Occipital lobe (tissue), 2 donors: ENCODE measurements around the gene DBET. TPM values are rescaled to one million over a fixed set of nuclear protein-coding genes. Genes with fewer than 3 reads are reported as not detected.
"Not testable (repeated sequence)": the region's sequence is repeated elsewhere in the genome, so short reads cannot be mapped to it uniquely, and the experiment has no call there.

ENCODE experiments used
- DNase-seq: peaks from one replicate; lab custom pipeline; 2025; lab: John Stamatoyannopoulos, UW
- total RNA-seq: library from RNA; depleted of rRNA; stranded (reverse); fragments of >200 nt; gene quantifications from one replicate; pipeline ENCODE4 v1.2.3, GENCODE V29; 2014

The DBET gene
- total RNA-seq = not detected

GRCh38 chr4:190064342-190064741 lies at the start of gene DBET:
DBET (plus strand) TSS chr4:190064502.
- not testable (repeated sequence) for DNase-seq

GRCh38 chr4:190014771-190015537 lies 49.3 kb upstream of the DBET start:
- no peak for DNase-seq

- no peak for DNase-seq
These were observed 48.5 kb upstream of the DBET start for GRCh38 chr4:190015538-190016368.

GRCh38 chr4:190016369-190017289 lies 47.7 kb upstream of the DBET start:
- no peak for DNase-seq

GRCh38 chr4:190017357-190018200 lies 46.7 kb upstream of the DBET start:
- no peak for DNase-seq

- no peak for DNase-seq
These were observed 45.9 kb upstream of the DBET start for GRCh38 chr4:190018201-190018920.

GRCh38 chr4:190019023-190019858 lies 45.1 kb upstream of the DBET start:
- DNase-seq = no peak

GRCh38 chr4:190019859-190020463 lies 44.3 kb upstream of the DBET start:
- not testable (repeated sequence) for DNase-seq

GRCh38 chr4:190020790-190021717 lies 43.2 kb upstream of the DBET start:
- no peak for DNase-seq

- DNase-seq = not testable (repeated sequence)
These were observed 42.3 kb upstream of the DBET start for GRCh38 chr4:190021973-190022372.

GRCh38 chr4:190022614-190023281 lies 41.6 kb upstream of the DBET start:
- DNase-seq = not testable (repeated sequence)

- DNase-seq = not testable (repeated sequence)
These were observed 37.1 kb upstream of the DBET start, which contains the start of gene FRG2 for GRCh38 chr4:190027156-190027555. FRG2 (minus strand) TSS chr4:190027256; CDS start chr4:190027204, 52 bp downstream.

GRCh38 chr4:190031264-190031663 lies 33.0 kb upstream of the DBET start:
- DNase-seq = not testable (repeated sequence)

- DNase-seq = not testable (repeated sequence)
These were observed 26.5 kb upstream of the DBET start for GRCh38 chr4:190037704-190038388.

- DNase-seq = not testable (repeated sequence)
These were observed 23.4 kb upstream of the DBET start for GRCh38 chr4:190040873-190041272.

- DNase-seq = not testable (repeated sequence)
These were observed 16.7 kb upstream of the DBET start for GRCh38 chr4:190047627-190048026.
